ENCODE results near the gene LHFPL5.

Gene LHFPL5

GRCh38 chr6:35824552-35825192 lies 19.5 kb downstream of the LHFPL5 start:
- H3K4me1 ChIP-seq (ENCODE audit: insufficient read depth, poor library complexity, severe bottlenecking): no peaks in the 10 kb centered on the region
- TF ChIP-seq, protein P1, sequence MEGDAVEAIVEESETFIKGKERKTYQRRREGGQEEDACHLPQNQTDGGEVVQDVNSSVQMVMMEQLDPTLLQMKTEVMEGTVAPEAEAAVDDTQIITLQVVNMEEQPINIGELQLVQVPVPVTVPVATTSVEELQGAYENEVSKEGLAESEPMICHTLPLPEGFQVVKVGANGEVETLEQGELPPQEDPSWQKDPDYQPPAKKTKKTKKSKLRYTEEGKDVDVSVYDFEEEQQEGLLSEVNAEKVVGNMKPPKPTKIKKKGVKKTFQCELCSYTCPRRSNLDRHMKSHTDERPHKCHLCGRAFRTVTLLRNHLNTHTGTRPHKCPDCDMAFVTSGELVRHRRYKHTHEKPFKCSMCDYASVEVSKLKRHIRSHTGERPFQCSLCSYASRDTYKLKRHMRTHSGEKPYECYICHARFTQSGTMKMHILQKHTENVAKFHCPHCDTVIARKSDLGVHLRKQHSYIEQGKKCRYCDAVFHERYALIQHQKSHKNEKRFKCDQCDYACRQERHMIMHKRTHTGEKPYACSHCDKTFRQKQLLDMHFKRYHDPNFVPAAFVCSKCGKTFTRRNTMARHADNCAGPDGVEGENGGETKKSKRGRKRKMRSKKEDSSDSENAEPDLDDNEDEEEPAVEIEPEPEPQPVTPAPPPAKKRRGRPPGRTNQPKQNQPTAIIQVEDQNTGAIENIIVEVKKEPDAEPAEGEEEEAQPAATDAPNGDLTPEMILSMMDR (IDR thresholded peaks at IDR 0.05; ENCODE audit: poor library complexity, severe bottlenecking): no peak
- ATAC-seq (ENCODE audit: low read depth) (no peak), DNase-seq (ENCODE audit: low spot score) (no peak)
- no peak overlapping the region for H3K27ac ChIP-seq (ENCODE audit: poor library complexity, severe bottlenecking)
- no peaks in the 10 kb centered on the region for H3K9me3 ChIP-seq (ENCODE audit: severe bottlenecking)
- H3K36me3 ChIP-seq (ENCODE audit: low read depth): no peaks in the 10 kb centered on the region
- no peaks in the 10 kb centered on the region for H3K27me3 ChIP-seq (ENCODE audit: insufficient read depth, poor library complexity, severe bottlenecking)
- H3K4me3 ChIP-seq (ENCODE audit: severe bottlenecking): no peak overlapping the region

GRCh38 chr6:35829306-35829705 lies 24.2 kb downstream of the LHFPL5 start:
- Histone ChIP-seq H3K27me3 (ENCODE audit: insufficient read depth, poor library complexity, severe bottlenecking) (no peaks in the 10 kb centered on the region), H3K36me3 (ENCODE audit: low read depth) (peaks cover 21% of the 10 kb centered on the region), H3K27ac (ENCODE audit: poor library complexity, severe bottlenecking) (no peak overlapping the region), H3K4me3 (ENCODE audit: severe bottlenecking) (no peak overlapping the region), H3K9me3 (ENCODE audit: severe bottlenecking) (no peaks in the 10 kb centered on the region), H3K4me1 (ENCODE audit: insufficient read depth, poor library complexity, severe bottlenecking) (no peaks in the 10 kb centered on the region)
- DNase-seq (ENCODE audit: low spot score) (no peak), ATAC-seq (ENCODE audit: low read depth) (no peak)
- TF ChIP-seq, protein P1 (IDR thresholded peaks at IDR 0.05; ENCODE audit: poor library complexity, severe bottlenecking): no peak

DNA sequence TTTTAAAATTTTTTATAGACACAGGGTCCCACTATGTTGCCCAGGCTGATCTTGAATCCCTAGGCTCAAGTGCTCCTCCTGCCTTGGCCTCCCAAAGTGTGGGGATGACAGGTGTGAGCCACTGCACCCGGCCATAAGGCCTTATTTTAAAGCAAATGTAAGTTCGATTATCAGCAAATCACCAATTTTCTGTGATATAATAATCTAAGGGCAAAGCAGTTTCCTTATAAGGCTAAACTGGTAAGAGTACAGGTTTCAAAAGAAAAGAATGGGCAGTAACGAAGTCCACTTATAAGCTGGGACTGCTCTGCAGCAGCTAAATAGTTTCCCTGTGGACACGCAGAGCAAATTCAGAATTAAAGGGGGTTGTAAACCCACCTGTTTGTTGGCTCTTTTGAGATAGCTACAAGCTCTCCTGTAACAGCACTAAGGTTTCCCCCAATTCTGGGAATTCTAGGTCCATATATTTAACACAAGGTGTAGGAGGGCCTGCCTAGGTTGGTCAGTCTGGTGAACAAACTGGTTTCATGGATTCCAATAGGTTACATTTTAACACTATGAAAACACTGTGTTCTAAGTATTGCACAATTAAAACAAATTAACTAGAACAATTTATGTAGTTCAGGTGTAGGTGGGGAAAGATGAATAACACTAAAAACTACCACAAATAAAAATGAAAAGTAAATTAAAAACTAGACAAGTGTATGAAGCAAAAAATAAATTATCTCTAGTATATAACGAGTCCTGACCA lies 26.3 kb downstream of the LHFPL5 start:
- Histone ChIP-seq H3K27me3 (ENCODE audit: insufficient read depth, poor library complexity, severe bottlenecking) (no peaks in the 10 kb centered on the region), H3K27ac (ENCODE audit: poor library complexity, severe bottlenecking) (no peak overlapping the region), H3K4me1 (ENCODE audit: insufficient read depth, poor library complexity, severe bottlenecking) (no peaks in the 10 kb centered on the region), H3K9me3 (ENCODE audit: severe bottlenecking) (no peaks in the 10 kb centered on the region), H3K36me3 (ENCODE audit: low read depth) (peaks cover 37% of the 10 kb centered on the region), H3K4me3 (ENCODE audit: severe bottlenecking) (no peak overlapping the region)
- no peak for DNase-seq (ENCODE audit: low spot score)
- ATAC-seq (ENCODE audit: low read depth): peak; percentile 31; the same call in 2 of the 3 replicates
- TF ChIP-seq, protein P1 (IDR thresholded peaks at IDR 0.05; ENCODE audit: poor library complexity, severe bottlenecking): no peak

DNA sequence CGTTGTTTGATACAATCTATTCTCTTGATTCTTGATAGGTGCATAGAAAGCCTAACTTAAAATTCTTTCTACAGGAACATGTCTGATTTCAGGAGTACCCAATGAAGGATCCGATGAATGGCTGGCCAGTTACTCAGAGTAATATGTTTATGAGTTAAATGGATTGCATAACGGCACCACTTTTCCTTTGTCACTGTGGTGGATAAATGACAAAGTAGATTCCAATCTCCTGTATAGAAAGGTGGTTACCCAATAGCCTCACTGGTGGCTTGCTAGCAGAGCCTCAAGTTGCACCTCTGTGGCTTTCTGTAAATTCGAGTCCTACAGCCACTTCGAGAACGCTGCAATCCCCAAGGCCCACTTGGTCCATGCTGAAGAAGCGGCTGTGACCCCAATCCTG lies 28.4 kb downstream of the LHFPL5 start:
- H3K36me3 ChIP-seq (ENCODE audit: low read depth): peaks cover 53% of the 10 kb centered on the region
- H3K9me3 ChIP-seq (ENCODE audit: severe bottlenecking): no peaks in the 10 kb centered on the region
- H3K4me3 ChIP-seq (ENCODE audit: severe bottlenecking): no peak overlapping the region
- no peak for DNase-seq (ENCODE audit: low spot score)
- no peaks in the 10 kb centered on the region for H3K4me1 ChIP-seq (ENCODE audit: insufficient read depth, poor library complexity, severe bottlenecking)
- no peak overlapping the region for H3K27ac ChIP-seq (ENCODE audit: poor library complexity, severe bottlenecking)
- no peak for ATAC-seq (ENCODE audit: low read depth)
- H3K27me3 ChIP-seq (ENCODE audit: insufficient read depth, poor library complexity, severe bottlenecking): no peaks in the 10 kb centered on the region
- TF ChIP-seq, protein P1 (IDR thresholded peaks at IDR 0.05; ENCODE audit: poor library complexity, severe bottlenecking): no peak

DNA sequence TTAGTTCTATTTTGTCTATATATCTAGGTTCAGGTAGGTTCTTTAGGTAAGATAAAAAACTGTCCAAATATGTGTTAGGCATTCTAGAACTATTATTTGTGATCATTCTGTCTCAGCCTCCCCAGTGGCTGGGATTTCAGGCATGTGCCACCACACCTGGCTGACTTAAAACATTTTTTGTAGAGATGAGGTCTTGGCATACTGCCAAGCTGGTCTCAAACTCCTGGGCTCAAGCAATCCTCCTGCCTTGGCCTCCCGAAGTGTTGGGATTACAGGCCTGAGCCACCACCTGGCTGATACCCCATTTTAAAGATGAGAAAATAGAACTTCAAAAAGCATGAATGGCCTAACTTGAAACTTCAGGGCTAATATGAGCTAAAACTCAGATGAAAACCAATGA lies 33.9 kb downstream of the LHFPL5 start:
- DNase-seq (ENCODE audit: low spot score) (no peak), ATAC-seq (ENCODE audit: low read depth) (no peak)
- Histone ChIP-seq H3K4me1 (ENCODE audit: insufficient read depth, poor library complexity, severe bottlenecking) (no peaks in the 10 kb centered on the region), H3K9me3 (ENCODE audit: severe bottlenecking) (no peaks in the 10 kb centered on the region), H3K27ac (ENCODE audit: poor library complexity, severe bottlenecking) (no peak overlapping the region), H3K4me3 (ENCODE audit: severe bottlenecking) (no peak overlapping the region), H3K36me3 (ENCODE audit: low read depth) (peaks cover 83% of the 10 kb centered on the region), H3K27me3 (ENCODE audit: insufficient read depth, poor library complexity, severe bottlenecking) (no peaks in the 10 kb centered on the region)
- TF ChIP-seq, protein P1 (IDR thresholded peaks at IDR 0.05; ENCODE audit: poor library complexity, severe bottlenecking): no peak
